Trophoblast cell (in vitro differentiated cells and primary cell): ENCODE results near the gene PSG2.
"Not testable (repeated sequence)": the region's sequence is repeated elsewhere in the genome, so short reads cannot be mapped to it uniquely, and the experiment has no call there.

ENCODE experiments used
- DNase-seq, 2 donors: peaks; one replicate each; pipeline ENCODE4 v3.0.0-alpha.2; 2016
- H2AFZ ChIP-seq: 2 replicates; pipeline ENCODE4 v1.6.1; 2013; ENCODE audit warnings: low read length, moderate library complexity, mild to moderate bottlenecking; ENCODE audit not compliant: insufficient read depth, poor library complexity
- H2AK5ac ChIP-seq: 2 replicates; pipeline ENCODE4 v1.6.1; 2013; ENCODE audit warnings: mild to moderate bottlenecking, low read length
- H2BK120ac ChIP-seq: 2 replicates; pipeline ENCODE4 v1.6.1; 2013; ENCODE audit warnings: low read length, mild to moderate bottlenecking, moderate library complexity; ENCODE audit not compliant: insufficient read depth, poor library complexity
- H2BK12ac ChIP-seq: 2 replicates; pipeline ENCODE4 v1.6.1; 2013; ENCODE audit warnings: mild to moderate bottlenecking, low read length, moderate library complexity
- H2BK5ac ChIP-seq: 2 replicates; pipeline ENCODE4 v1.6.1; 2013; ENCODE audit warnings: low read length, low read depth, moderate library complexity, mild to moderate bottlenecking; ENCODE audit not compliant: poor library complexity
- H3K14ac ChIP-seq: 2 replicates; pipeline ENCODE4 v1.6.1; 2013; ENCODE audit warnings: mild to moderate bottlenecking, low read length
- H3K18ac ChIP-seq: 2 replicates; pipeline ENCODE4 v1.6.1; 2013; ENCODE audit warnings: mild to moderate bottlenecking, low read length
- H3K23ac ChIP-seq: 2 replicates; pipeline ENCODE4 v1.6.1; 2013; ENCODE audit warnings: low read length
- H3K27ac ChIP-seq: 2 replicates; pipeline ENCODE4 v1.5.1; 2013; ENCODE audit warnings: low read depth, mild to moderate bottlenecking, inconsistent platforms, low read length, moderate library complexity
- H3K27me3 ChIP-seq: 2 replicates; pipeline ENCODE4 v1.6.1; 2013; ENCODE audit warnings: inconsistent platforms, mild to moderate bottlenecking, low read length, moderate library complexity; ENCODE audit not compliant: insufficient read depth
- H3K36me3 ChIP-seq, 2 experiments: 1 replicate in 1 of 2; 2 replicates in 1 of 2; pipeline ENCODE4 v1.6.1; 2013; ENCODE audit warnings: low read length in 2 of 2, mild to moderate bottlenecking in 2 of 2, moderate library complexity in 1 of 2; ENCODE audit not compliant: insufficient read depth in 2 of 2, control insufficient read depth in 1 of 2
- H3K4ac ChIP-seq: 2 replicates; pipeline ENCODE4 v1.6.1; 2013; ENCODE audit warnings: low read depth, mild to moderate bottlenecking, low read length, moderate library complexity
- H3K4me1 ChIP-seq, 2 experiments: 1 replicate in 1 of 2; 2 replicates in 1 of 2; pipeline ENCODE4 v1.6.1; 2013; ENCODE audit warnings: low read length in 2 of 2, mild to moderate bottlenecking in 2 of 2, moderate library complexity in 1 of 2; ENCODE audit not compliant: insufficient read depth in 2 of 2, control insufficient read depth in 1 of 2
- H3K4me2 ChIP-seq: 2 replicates; pipeline ENCODE4 v1.6.1; 2013; ENCODE audit warnings: inconsistent platforms, mild to moderate bottlenecking, low read length, moderate library complexity
- H3K4me3 ChIP-seq: 2 replicates; pipeline ENCODE4 v1.5.1; 2013; ENCODE audit warnings: mild to moderate bottlenecking, low read depth, low read length, inconsistent platforms
- H3K79me1 ChIP-seq: one replicate; pipeline ENCODE4 v1.6.1; 2013; ENCODE audit warnings: low read length
- H3K79me2 ChIP-seq: 2 replicates; pipeline ENCODE4 v1.6.1; 2013; ENCODE audit warnings: low read length, mild to moderate bottlenecking; ENCODE audit not compliant: control insufficient read depth, insufficient read depth, poor library complexity
- H3K9ac ChIP-seq: 2 replicates; pipeline ENCODE4 v1.6.1; 2013; ENCODE audit warnings: mild to moderate bottlenecking, low read length
- H3K9me3 ChIP-seq: 2 replicates; pipeline ENCODE4 v1.6.1; 2013; ENCODE audit warnings: low read depth, mild to moderate bottlenecking, control low read depth, inconsistent platforms, low read length; ENCODE audit not compliant: insufficient read depth
- H4K12ac ChIP-seq: 2 replicates; pipeline ENCODE4 v1.6.1; 2013; ENCODE audit warnings: low read depth, mild to moderate bottlenecking, low read length, moderate library complexity
- H4K8ac ChIP-seq: 2 replicates; pipeline ENCODE4 v1.6.1; 2013; ENCODE audit warnings: low read depth, mild to moderate bottlenecking, low read length, moderate library complexity
- H4K91ac ChIP-seq: one replicate; pipeline ENCODE4 v1.6.1; 2013; ENCODE audit warnings: low read depth, mild to moderate bottlenecking, low read length, moderate library complexity
- WGBS: extraction: QIAGEN DNeasy Blood & Tissue Kit; methylation state at CpG from one replicate; pipeline ENCODE4 v1.1.7; 2013; ENCODE audit warnings: missing lambda C conversion rate; ENCODE audit not compliant: insufficient read length, insufficient coverage; ENCODE audit errors: extremely low coverage; 5-methylcytosine and 5-hydroxymethylcytosine counted together

PSG2 gene

GRCh38 chr19:43078311-43078710, 4.2 kb downstream of the PSG2 start:
- no peaks in the 10 kb centered on the region for H3K36me3 ChIP-seq
- H3K79me2 ChIP-seq = no peaks in the 10 kb centered on the region
- H3K4me1 ChIP-seq = no peaks in the 10 kb centered on the region
- no peak overlapping the region for H3K14ac ChIP-seq
- no peak overlapping the region for H3K4me2 ChIP-seq
- no peak overlapping the region for H4K8ac ChIP-seq
- no peaks in the 10 kb centered on the region for H3K27me3 ChIP-seq
- H3K4me3 ChIP-seq = no peak overlapping the region
- H2BK120ac ChIP-seq = no peak overlapping the region
- H2AK5ac ChIP-seq = no peak overlapping the region
- H2BK5ac ChIP-seq = no peak overlapping the region
- no peak overlapping the region for H2BK12ac ChIP-seq
- DNase-seq = peak; percentile 87 to 90
- no CpG with 5 or more reads among the region's 4 CpGs for WGBS
- H3K9me3 ChIP-seq = peaks cover 26% of the 10 kb centered on the region
- H3K4ac ChIP-seq = no peak overlapping the region
- no peak overlapping the region for H3K18ac ChIP-seq
- H3K27ac ChIP-seq = no peak overlapping the region
- H3K23ac ChIP-seq = no peak overlapping the region
- H4K91ac ChIP-seq = no peak overlapping the region
- H4K12ac ChIP-seq = no peak overlapping the region
- H3K9ac ChIP-seq = no peak overlapping the region
- no peak overlapping the region for H2AFZ ChIP-seq
- H3K79me1 ChIP-seq = no peaks in the 10 kb centered on the region

- not testable (repeated sequence) for H3K14ac ChIP-seq, H3K4ac ChIP-seq, H2AK5ac ChIP-seq, H2BK12ac ChIP-seq, H3K4me1 ChIP-seq, H3K23ac ChIP-seq, H3K27ac ChIP-seq, H4K8ac ChIP-seq, H3K79me2 ChIP-seq, H4K91ac ChIP-seq, H2BK120ac ChIP-seq, H2AFZ ChIP-seq, H3K27me3 ChIP-seq, H3K18ac ChIP-seq, H3K9ac ChIP-seq, H3K4me3 ChIP-seq, H3K79me1 ChIP-seq, H3K36me3 ChIP-seq, H3K4me2 ChIP-seq, H2BK5ac ChIP-seq, H4K12ac ChIP-seq
- DNase-seq = peak; percentile 80 to 86
- WGBS = no CpG with 5 or more reads among the region's 4 CpGs
- peaks cover 22% of the 10 kb centered on the region for H3K9me3 ChIP-seq
These were observed 4.6 kb downstream of the PSG2 start for GRCh38 chr19:43077881-43078280.

- H3K79me1 ChIP-seq, H3K4me2 ChIP-seq, H3K18ac ChIP-seq, H3K4ac ChIP-seq, H3K4me3 ChIP-seq, H2BK12ac ChIP-seq, H2AK5ac ChIP-seq, H3K23ac ChIP-seq, H4K8ac ChIP-seq, H2BK5ac ChIP-seq, H3K4me1 ChIP-seq, H3K27me3 ChIP-seq, H3K36me3 ChIP-seq, H2AFZ ChIP-seq, H3K9me3 ChIP-seq, H3K14ac ChIP-seq, H2BK120ac ChIP-seq, H3K27ac ChIP-seq, H3K9ac ChIP-seq, H4K91ac ChIP-seq, H3K79me2 ChIP-seq, H4K12ac ChIP-seq: not testable (repeated sequence)
- WGBS = no CpG with 5 or more reads among the region's 3 CpGs
- peak; percentile 34 to 78 for DNase-seq
These were observed 20.1 kb downstream of the PSG2 start for GRCh38 chr19:43062418-43062817.

GRCh38 chr19:43061326-43061725, 21.2 kb downstream of the PSG2 start:
- H4K12ac ChIP-seq, H4K8ac ChIP-seq, H3K27ac ChIP-seq, H2AK5ac ChIP-seq, H3K36me3 ChIP-seq, H3K79me1 ChIP-seq, H3K4me3 ChIP-seq, H2BK120ac ChIP-seq, H2BK12ac ChIP-seq, H3K79me2 ChIP-seq, H3K4me2 ChIP-seq, H3K14ac ChIP-seq, H2AFZ ChIP-seq, H4K91ac ChIP-seq, H3K18ac ChIP-seq, H3K9ac ChIP-seq, H3K4me1 ChIP-seq, H3K4ac ChIP-seq, H2BK5ac ChIP-seq, H3K9me3 ChIP-seq, H3K27me3 ChIP-seq, H3K23ac ChIP-seq: not testable (repeated sequence)
- DNase-seq = peak; percentile 50 to 51
- WGBS = no CpG with 5 or more reads among the region's 3 CpGs
